NCI-H226 (cell line): ENCODE data around the gene MN1.

ENCODE experiments used
- DNase-seq: peaks from one replicate; pipeline ENCODE4 v3.0.0-alpha.2; 2015

The MN1 gene

GRCh38 chr22:27782088-27782487 lies 19.5 kb downstream of the MN1 start:
- no peak for DNase-seq

- no peak for DNase-seq
These were observed 21.4 kb downstream of the MN1 start for GRCh38 chr22:27780161-27780575.

GRCh38 chr22:27779643-27780042 lies 21.9 kb downstream of the MN1 start:
- no peak for DNase-seq

GRCh38 chr22:27778294-27779090 lies 23.1 kb downstream of the MN1 start:
- no peak for DNase-seq

- no peak for DNase-seq
These were observed 24.4 kb downstream of the MN1 start for GRCh38 chr22:27777128-27777527.

GRCh38 chr22:27776650-27776958 lies 25.0 kb downstream of the MN1 start:
- no peak for DNase-seq

- DNase-seq: no peak
These were observed 25.6 kb downstream of the MN1 start for GRCh38 chr22:27775758-27776649.

- no peak for DNase-seq
These were observed 26.4 kb downstream of the MN1 start for GRCh38 chr22:27775087-27775698.

- no peak for DNase-seq
These were observed 27.4 kb downstream of the MN1 start for GRCh38 chr22:27774200-27774599.

GRCh38 chr22:27772984-27773498 lies 28.5 kb downstream of the MN1 start:
- no peak for DNase-seq

GRCh38 chr22:27772081-27772983 lies 29.2 kb downstream of the MN1 start:
- no peak for DNase-seq

- no peak for DNase-seq
These were observed 29.9 kb downstream of the MN1 start for GRCh38 chr22:27771637-27772036.

GRCh38 chr22:27769012-27769411 lies 32.5 kb downstream of the MN1 start:
- no peak for DNase-seq

GRCh38 chr22:27768027-27768653 lies 33.4 kb downstream of the MN1 start:
- DNase-seq: no peak

GRCh38 chr22:27766679-27767078 lies 34.9 kb downstream of the MN1 start:
- no peak for DNase-seq

- DNase-seq: no peak
These were observed 35.8 kb downstream of the MN1 start for GRCh38 chr22:27765706-27766291.

- no peak for DNase-seq
These were observed 36.8 kb downstream of the MN1 start for GRCh38 chr22:27764722-27765236.

- DNase-seq: no peak
These were observed 39.9 kb downstream of the MN1 start for GRCh38 chr22:27761665-27762064.

- DNase-seq: no peak
These were observed 40.6 kb downstream of the MN1 start for GRCh38 chr22:27761000-27761399.

GRCh38 chr22:27760474-27760873 lies 41.1 kb downstream of the MN1 start:
- DNase-seq: no peak

- no peak for DNase-seq
These were observed 43.5 kb downstream of the MN1 start for GRCh38 chr22:27757928-27758525.
